ENCODE measurements around the gene MPO.

MPO gene

GRCh38 chr17:58231641-58232040, 49.1 kb downstream of the MPO start:
- Histone ChIP-seq H3K27me3 (replicated peaks; ENCODE audit: control insufficient read depth, insufficient read depth, low read length) (peaks cover 10% of the 10 kb centered on the region), H3K9ac (ENCODE audit: low read length) (no peak overlapping the region), H3K9me3 (ENCODE audit: control insufficient read depth, low read length) (no peaks in the 10 kb centered on the region), H3K4me3 (ENCODE audit: low read length) (no peak overlapping the region), H3K36me3 (ENCODE audit: control insufficient read depth, insufficient read depth, low read length, severe bottlenecking) (no peaks in the 10 kb centered on the region), H3K4me1 (ENCODE audit: control insufficient read depth, insufficient read depth, low read length) (peaks cover 12% of the 10 kb centered on the region)
- DNase-seq (ENCODE audit: low read depth), result no peak

- Histone ChIP-seq H3K4me1 (ENCODE audit: control insufficient read depth, insufficient read depth, low read length) (peaks cover 12% of the 10 kb centered on the region), H3K27me3 (replicated peaks; ENCODE audit: control insufficient read depth, insufficient read depth, low read length) (peaks cover 7% of the 10 kb centered on the region), H3K9me3 (ENCODE audit: control insufficient read depth, low read length) (no peaks in the 10 kb centered on the region), H3K36me3 (ENCODE audit: control insufficient read depth, insufficient read depth, low read length, severe bottlenecking) (no peaks in the 10 kb centered on the region), H3K9ac (ENCODE audit: low read length) (no peak overlapping the region), H3K4me3 (ENCODE audit: low read length) (no peak overlapping the region)
- no peak for DNase-seq (ENCODE audit: low read depth)
These were observed 50.9 kb downstream of the MPO start for GRCh38 chr17:58229881-58230280.

GRCh38 chr17:58229384-58229783, 51.4 kb downstream of the MPO start:
- Histone ChIP-seq H3K27me3 (replicated peaks; ENCODE audit: control insufficient read depth, insufficient read depth, low read length) (peaks cover 2% of the 10 kb centered on the region), H3K9ac (ENCODE audit: low read length) (no peak overlapping the region), H3K36me3 (ENCODE audit: control insufficient read depth, insufficient read depth, low read length, severe bottlenecking) (no peaks in the 10 kb centered on the region), H3K4me1 (ENCODE audit: control insufficient read depth, insufficient read depth, low read length) (peaks cover 13% of the 10 kb centered on the region), H3K4me3 (ENCODE audit: low read length) (no peak overlapping the region), H3K9me3 (ENCODE audit: control insufficient read depth, low read length) (no peaks in the 10 kb centered on the region)
- no peak for DNase-seq (ENCODE audit: low read depth)

- no peaks in the 10 kb centered on the region for H3K27me3 ChIP-seq (replicated peaks; ENCODE audit: control insufficient read depth, insufficient read depth, low read length)
- H3K9me3 ChIP-seq (ENCODE audit: control insufficient read depth, low read length), result no peaks in the 10 kb centered on the region
- no peak for DNase-seq (ENCODE audit: low read depth)
These were observed 52.1 kb downstream of the MPO start for GRCh38 chr17:58228679-58229078.

GRCh38 chr17:58227733-58228132, 53.0 kb downstream of the MPO start:
- Histone ChIP-seq H3K9ac (ENCODE audit: low read length) (no peak overlapping the region), H3K4me3 (ENCODE audit: low read length) (no peak overlapping the region), H3K9me3 (ENCODE audit: control insufficient read depth, low read length) (no peaks in the 10 kb centered on the region), H3K36me3 (ENCODE audit: control insufficient read depth, insufficient read depth, low read length, severe bottlenecking) (no peaks in the 10 kb centered on the region), H3K27me3 (replicated peaks; ENCODE audit: control insufficient read depth, insufficient read depth, low read length) (no peaks in the 10 kb centered on the region), H3K4me1 (ENCODE audit: control insufficient read depth, insufficient read depth, low read length) (peaks cover 16% of the 10 kb centered on the region)
- DNase-seq (ENCODE audit: low read depth), result no peak

More at GRCh38 chr17:58228679-58229078, 52.1 kb downstream of the MPO start:
- Histone ChIP-seq H3K9ac (ENCODE audit: low read length) (no peak overlapping the region), H3K36me3 (ENCODE audit: control insufficient read depth, insufficient read depth, low read length, severe bottlenecking) (no peaks in the 10 kb centered on the region), H3K4me1 (ENCODE audit: control insufficient read depth, insufficient read depth, low read length) (peaks cover 16% of the 10 kb centered on the region), H3K4me3 (ENCODE audit: low read length) (no peak overlapping the region)

GRCh38 chr17:58224315-58224714, 56.4 kb downstream of the MPO start:
- Histone ChIP-seq H3K4me3 (ENCODE audit: low read length) (no peak overlapping the region), H3K9ac (ENCODE audit: low read length) (no peak overlapping the region), H3K27me3 (replicated peaks; ENCODE audit: control insufficient read depth, insufficient read depth, low read length) (no peaks in the 10 kb centered on the region), H3K9me3 (ENCODE audit: control insufficient read depth, low read length) (no peaks in the 10 kb centered on the region), H3K4me1 (ENCODE audit: control insufficient read depth, insufficient read depth, low read length) (peaks cover 12% of the 10 kb centered on the region), H3K36me3 (ENCODE audit: control insufficient read depth, insufficient read depth, low read length, severe bottlenecking) (no peaks in the 10 kb centered on the region)
- DNase-seq (ENCODE audit: low read depth), result peak; percentile 9

All from adipocyte (in vitro differentiated cells).